B cell (primary cell): Measurements from ENCODE around the gene FLT1. TPM values are rescaled to one million over a fixed set of nuclear protein-coding genes. Genes with fewer than 3 reads are reported as not detected.

Source experiments
- ATAC-seq: fragments of 200-7000 bp; cut with Tn5 transposase; one replicate; pipeline ENCODE4 v1.10.0; 2021; ENCODE audit warnings: low read depth, mild to moderate bottlenecking, moderate number of reproducible peaks, moderate library complexity
- CTCF ChIA-PET: fragments of 350-600 bp; sonication (Branson Sonifier 250); formaldehyde crosslinking; loops from one replicate; lab custom pipeline; 2021; ENCODE audit warnings: antibody characterized with exemption, inconsistent platforms; lab: Charles Lee
- POLR2A ChIA-PET: fragments of 350-600 bp; sonication (Branson Sonifier 250); formaldehyde crosslinking; loops from one replicate; lab custom pipeline; 2021; ENCODE audit warnings: antibody characterized with exemption; lab: Charles Lee
- DNase-seq: peaks from one replicate; pipeline ENCODE4 v3.0.0; 2013
- H2AFZ ChIP-seq: 2 replicates; pipeline ENCODE4 v1.6.1; 2012; ENCODE audit warnings: mild to moderate bottlenecking, low read depth, low read length; ENCODE audit not compliant: insufficient read depth, poor library complexity, severe bottlenecking
- H3K27ac ChIP-seq, 2 donors: 1 replicate in 1 of 2; 2 replicates in 1 of 2; pipeline ENCODE4 v1.5.1; 2012 to 2013; ENCODE audit warnings: low read length in 2 of 2, mild to moderate bottlenecking in 2 of 2, moderate library complexity in 1 of 2
- H3K27me3 ChIP-seq, 4 experiments: fragments of 200-600 bp in 1 of 4; sonication (generic) in 1 of 4; replicated peaks in 1 of 4; 1 replicate in 2 of 4; 2 replicates in 2 of 4; pipeline versions ENCODE4 v1.6.1 to v1.7.0; 2013 to 2016; ENCODE audit warnings: low read length in 3 of 4, mild to moderate bottlenecking in 2 of 4, mixed read lengths in 1 of 4, moderate library complexity in 1 of 4; ENCODE audit not compliant: insufficient read depth in 4 of 4, control insufficient read depth in 3 of 4; ENCODE audit errors: control extremely low read depth in 1 of 4
- H3K36me3 ChIP-seq, 2 experiments: replicated peaks in 1 of 2; 1 replicate in 1 of 2; 2 replicates in 1 of 2; pipeline versions ENCODE4 v1.6.1 to v1.7.1; 2013; ENCODE audit warnings: low read length in 1 of 2; ENCODE audit not compliant: insufficient read depth in 2 of 2, control insufficient read depth in 1 of 2; ENCODE audit errors: control extremely low read depth in 1 of 2, extremely low read depth in 1 of 2
- H3K4me1 ChIP-seq, 2 donors: fragments of 200-600 bp in 1 of 2; sonication (generic) in 1 of 2; 1 replicate in 1 of 2; 2 replicates in 1 of 2; pipeline versions ENCODE4 v1.5.1 to v1.6.1; 2013 to 2017; ENCODE audit warnings: low read length in 2 of 2; ENCODE audit not compliant: control insufficient read depth in 2 of 2, insufficient read depth in 2 of 2
- H3K4me2 ChIP-seq: replicated peaks from 2 replicates; pipeline ENCODE3; 2012; ENCODE audit warnings: mild to moderate bottlenecking, low read depth, low read length; ENCODE audit not compliant: poor library complexity, severe bottlenecking
- H3K4me3 ChIP-seq, 5 experiments: fragments of 200-600 bp in 1 of 5; sonication (generic) in 1 of 5; 1 replicate in 3 of 5; 2 replicates in 2 of 5; pipeline versions ENCODE4 v1.5.1 to v1.7.0; 2011 to 2016; ENCODE audit warnings: low read length in 4 of 5, mild to moderate bottlenecking in 4 of 5, low read depth in 2 of 5, control low read depth in 1 of 5, moderate library complexity in 1 of 5; ENCODE audit not compliant: insufficient read depth in 1 of 5; ENCODE audit errors: control extremely low read depth in 1 of 5, extremely low read depth in 1 of 5
- H3K79me2 ChIP-seq: fragments of 200-600 bp; sonication (generic); one replicate; pipeline ENCODE4 v1.6.0; 2016; ENCODE audit warnings: low read length; ENCODE audit not compliant: control insufficient read depth, insufficient read depth
- H3K9ac ChIP-seq: fragments of 200-600 bp; sonication (generic); 2 replicates; pipeline ENCODE4 v1.6.1; 2017; ENCODE audit warnings: mild to moderate bottlenecking, low read length, moderate library complexity
- H3K9me3 ChIP-seq, 3 donors: one replicate each; pipeline versions ENCODE4 v1.6.1 to v1.7.1; 2013; ENCODE audit warnings: low read length in 2 of 3; ENCODE audit not compliant: control insufficient read depth in 2 of 3, insufficient read depth in 1 of 3; ENCODE audit errors: control extremely low read depth in 1 of 3
- H4K20me1 ChIP-seq: 2 replicates; pipeline ENCODE4 v1.6.0; 2012; ENCODE audit warnings: mild to moderate bottlenecking, low read length; ENCODE audit not compliant: insufficient read depth, control insufficient read depth, poor library complexity, severe bottlenecking
- H3K27ac Mint-ChIP-seq: one replicate; pipeline ENCODE4 v1.8.0; 2021; ENCODE audit warnings: mixed read lengths
- H3K27me3 Mint-ChIP-seq: one replicate; pipeline ENCODE4 v1.8.0; 2021; ENCODE audit warnings: mixed read lengths
- H3K4me1 Mint-ChIP-seq: one replicate; pipeline ENCODE4 v1.8.0; 2021; ENCODE audit warnings: mixed read lengths
- H3K4me3 Mint-ChIP-seq: one replicate; pipeline ENCODE4 v1.8.0; 2021; ENCODE audit warnings: mixed read lengths
- H3K9me3 Mint-ChIP-seq: one replicate; pipeline ENCODE4 v1.8.0; 2022; ENCODE audit warnings: mixed read lengths; ENCODE audit not compliant: insufficient read depth
- EZH2 ChIP-seq: IDR thresholded peaks from 2 replicates; pipeline ENCODE4 v1.6.1; 2012; ENCODE audit warnings: borderline replicate concordance, low read depth, mild to moderate bottlenecking, moderate library complexity, low read length; ENCODE audit not compliant: insufficient read depth, poor library complexity, severe bottlenecking
- WGBS: methylation state at CpG from one replicate; pipeline ENCODE4 v1.1.5; 2013; ENCODE audit warnings: missing lambda C conversion rate; ENCODE audit not compliant: insufficient coverage; 5-methylcytosine and 5-hydroxymethylcytosine counted together
- intact Hi-C: fragments of 100-400 bp; cut with micrococcal nuclease; formaldehyde crosslinking; loops from one replicate; pipeline ENCODE4 v1.10.0; 2022
- polyA plus RNA-seq: library from polyadenylated mRNA; depleted of rRNA; stranded (reverse); fragments of >200 nt; gene quantifications from 2 replicates; pipeline ENCODE4 v1.2.3, GENCODE V29; 2012
- total RNA-seq, 2 donors: library from RNA; stranded (reverse); fragments of 120-200 nt in 1 of 2; gene quantifications; 1 replicate in 1 of 2; 2 replicates in 1 of 2; pipeline versions ENCODE4 v1.2.3 to v1.2.4, GENCODE V29; 2013 to 2022
- TF ChIP-seq, protein P1 (sequence below): fragments of 200-600 bp; IDR thresholded peaks from one replicate; pipeline ENCODE4 v1.8.0; 2022; ENCODE audit warnings: antibody characterized with exemption, mild to moderate bottlenecking

Gene FLT1
- total and polyA plus RNA-seq, 2 donors (not counting 1 experiment from before 2014, with no cell fraction given): 1.1 to 1.2 TPM

DNA sequence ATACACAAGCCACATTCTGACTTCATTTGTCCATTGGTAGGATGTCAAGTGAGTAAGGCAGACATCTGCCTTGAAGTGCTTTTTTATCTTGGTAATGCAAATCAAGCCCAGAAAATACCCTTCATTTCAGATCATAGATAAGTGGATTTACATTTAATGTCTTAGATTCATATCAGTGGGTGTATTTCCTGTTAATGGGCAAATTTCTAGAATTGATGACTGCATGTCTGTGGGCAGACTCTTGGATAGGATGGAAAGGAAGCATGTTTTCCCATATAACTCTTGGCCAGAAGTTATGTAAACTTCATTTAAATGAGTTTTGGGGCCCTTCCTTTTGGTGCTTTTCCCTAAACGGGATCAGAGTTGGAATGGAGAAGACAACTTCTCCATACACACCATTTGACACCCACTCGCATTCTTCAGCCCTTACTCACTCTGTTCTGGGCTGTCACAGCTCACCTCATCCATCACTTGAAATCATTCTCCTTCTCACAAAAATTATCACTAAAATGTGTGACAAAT, 154.6 kb downstream of the FLT1 start:
- Mint-ChIP-seq H3K27me3 (peaks cover 4% of the 10 kb centered on the region), H3K9me3 (no peaks in the 10 kb centered on the region), H3K4me1 (no peaks in the 10 kb centered on the region), H3K27ac (no peak overlapping the region), H3K4me3 (no peak overlapping the region)
- H4K20me1 ChIP-seq: no peaks in the 10 kb centered on the region
- no peak overlapping the region for H2AFZ ChIP-seq
- no peaks in the 10 kb centered on the region for H3K9me3 ChIP-seq
- no peak overlapping the region for H3K27ac ChIP-seq
- TF ChIP-seq, protein P1, sequence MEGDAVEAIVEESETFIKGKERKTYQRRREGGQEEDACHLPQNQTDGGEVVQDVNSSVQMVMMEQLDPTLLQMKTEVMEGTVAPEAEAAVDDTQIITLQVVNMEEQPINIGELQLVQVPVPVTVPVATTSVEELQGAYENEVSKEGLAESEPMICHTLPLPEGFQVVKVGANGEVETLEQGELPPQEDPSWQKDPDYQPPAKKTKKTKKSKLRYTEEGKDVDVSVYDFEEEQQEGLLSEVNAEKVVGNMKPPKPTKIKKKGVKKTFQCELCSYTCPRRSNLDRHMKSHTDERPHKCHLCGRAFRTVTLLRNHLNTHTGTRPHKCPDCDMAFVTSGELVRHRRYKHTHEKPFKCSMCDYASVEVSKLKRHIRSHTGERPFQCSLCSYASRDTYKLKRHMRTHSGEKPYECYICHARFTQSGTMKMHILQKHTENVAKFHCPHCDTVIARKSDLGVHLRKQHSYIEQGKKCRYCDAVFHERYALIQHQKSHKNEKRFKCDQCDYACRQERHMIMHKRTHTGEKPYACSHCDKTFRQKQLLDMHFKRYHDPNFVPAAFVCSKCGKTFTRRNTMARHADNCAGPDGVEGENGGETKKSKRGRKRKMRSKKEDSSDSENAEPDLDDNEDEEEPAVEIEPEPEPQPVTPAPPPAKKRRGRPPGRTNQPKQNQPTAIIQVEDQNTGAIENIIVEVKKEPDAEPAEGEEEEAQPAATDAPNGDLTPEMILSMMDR: no peak
- no peak for TF ChIP-seq EZH2
- POLR2A ChIA-PET: no interaction called here
- H3K79me2 ChIP-seq: no peaks in the 10 kb centered on the region
- 78% methylated on average over 1 of the region's 2 CpGs for WGBS
- H3K9ac ChIP-seq: no peak overlapping the region
- CTCF ChIA-PET: interaction anchor here (0.6 to 1.4 kb wide), 2 partner anchors 16 to 64 kb away, joined by 3 read pairs; no protein-coding TSS in a partner anchor
- intact Hi-C loops: no loop called here
- no peak for DNase-seq
- H3K4me3 ChIP-seq: no peak overlapping the region
- no peaks in the 10 kb centered on the region for H3K4me1 ChIP-seq
- no peak for ATAC-seq
- H3K4me2 ChIP-seq: no peak overlapping the region
- H3K36me3 ChIP-seq: peaks cover 0 to 4% of the 10 kb centered on the region in 2 experiments
- no peaks in the 10 kb centered on the region for H3K27me3 ChIP-seq

DNA sequence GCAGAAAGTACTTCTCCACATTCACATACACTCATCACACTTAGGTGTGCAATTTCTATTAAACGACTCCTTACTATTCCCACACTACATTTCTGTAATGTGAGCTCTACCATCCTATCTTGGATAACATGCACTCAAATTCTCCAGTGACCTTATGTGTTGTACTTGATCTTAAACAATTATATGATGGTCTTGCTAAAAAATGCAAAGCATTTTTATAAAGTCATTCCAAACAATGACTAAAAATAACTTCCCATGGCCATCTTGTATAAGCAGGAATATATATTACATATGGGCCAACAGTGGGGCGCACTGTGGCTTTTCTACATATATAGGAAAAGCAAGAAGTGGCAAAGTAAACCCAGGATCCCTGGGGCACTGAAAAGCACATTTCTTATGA, 155.5 kb downstream of the FLT1 start:
- WGBS: 80% methylated on average over 1 of the region's 2 CpGs
- Histone ChIP-seq H3K36me3 (peaks cover 0 to 4% of the 10 kb centered on the region in 2 experiments), H3K27ac (no peak overlapping the region), H3K79me2 (no peaks in the 10 kb centered on the region), H3K4me2 (no peak overlapping the region), H3K27me3 (no peaks in the 10 kb centered on the region), H3K4me3 (no peak overlapping the region), H4K20me1 (no peaks in the 10 kb centered on the region), H3K9me3 (no peaks in the 10 kb centered on the region), H2AFZ (no peak overlapping the region), H3K9ac (no peak overlapping the region), H3K4me1 (no peaks in the 10 kb centered on the region)
- POLR2A ChIA-PET: no interaction called here
- Mint-ChIP-seq H3K4me3 (no peak overlapping the region), H3K9me3 (no peaks in the 10 kb centered on the region), H3K27ac (no peak overlapping the region), H3K27me3 (no peaks in the 10 kb centered on the region), H3K4me1 (no peaks in the 10 kb centered on the region)
- intact Hi-C loops: no loop called here
- DNase-seq: no peak
- ATAC-seq: no peak
- TF ChIP-seq, protein P1: no peak
- no peak for TF ChIP-seq EZH2
- CTCF ChIA-PET: no interaction called here
